Measurements from ENCODE around the gene HCAR2. TPM values are rescaled to one million over a fixed set of nuclear protein-coding genes. Genes with fewer than 3 reads are reported as not detected.

Gene HCAR2
- total and polyA plus RNA-seq, 2 donors (not counting 1 experiment from before 2014, with no cell fraction given), result 0.82 TPM; not detected in 1

DNA sequence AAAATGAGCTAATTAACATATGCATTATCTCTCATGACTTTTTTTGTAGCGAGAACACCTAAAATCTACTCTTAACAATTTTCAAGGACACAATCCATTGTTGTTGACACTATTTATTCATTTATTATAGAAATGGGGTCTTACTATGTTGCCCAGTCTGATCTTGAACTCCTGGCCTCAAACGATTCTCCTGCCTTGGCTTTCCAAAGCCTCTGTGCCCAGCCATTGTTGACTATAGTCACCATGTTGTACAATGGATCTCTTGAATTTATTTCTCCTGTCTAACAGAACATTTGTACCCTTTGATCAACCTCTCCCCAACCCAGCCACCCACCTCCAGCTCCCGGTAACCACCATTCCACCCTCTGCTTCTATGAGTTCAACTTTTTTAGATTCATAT lies 41.2 kb downstream of the HCAR2 start:
- H3K27ac ChIP-seq (ENCODE audit: low read length in 2 of 2), result no peak overlapping the region
- ChIA-PET POLR2A (no interaction called here), CTCF (no interaction called here)
- H4K20me1 ChIP-seq (ENCODE audit: control insufficient read depth, insufficient read depth, low read length, poor library complexity, severe bottlenecking), result no peaks in the 10 kb centered on the region
- no peaks in the 10 kb centered on the region for H3K9me3 ChIP-seq (ENCODE audit: control extremely low read depth in 1 of 3, control insufficient read depth in 2 of 3, insufficient read depth in 1 of 3, low read length in 2 of 3)
- no peak overlapping the region for H3K4me3 Mint-ChIP-seq
- H3K4me2 ChIP-seq (replicated peaks; ENCODE audit: low read depth, low read length, poor library complexity, severe bottlenecking), result no peak overlapping the region
- no peaks in the 10 kb centered on the region for H3K9me3 Mint-ChIP-seq (ENCODE audit: insufficient read depth)
- H2AFZ ChIP-seq (ENCODE audit: insufficient read depth, low read depth, low read length, poor library complexity, severe bottlenecking), result no peak overlapping the region
- H3K27me3 ChIP-seq (replicated peaks in 1 of 4; ENCODE audit: control extremely low read depth in 1 of 4, control insufficient read depth in 3 of 4, insufficient read depth in 4 of 4, low read length in 3 of 4), result no peaks in the 10 kb centered on the region
- no peaks in the 10 kb centered on the region for H3K27me3 Mint-ChIP-seq
- no peak overlapping the region for H3K27ac Mint-ChIP-seq
- no peak for ATAC-seq (ENCODE audit: low read depth)
- DNase-seq, result no peak
- H3K36me3 ChIP-seq (replicated peaks in 1 of 2; ENCODE audit: control extremely low read depth in 1 of 2, control insufficient read depth in 1 of 2, extremely low read depth in 1 of 2, insufficient read depth in 2 of 2, low read length in 1 of 2), result no peaks in the 10 kb centered on the region
- no peaks in the 10 kb centered on the region for H3K4me1 ChIP-seq (ENCODE audit: control insufficient read depth in 2 of 2, insufficient read depth in 2 of 2, low read length in 2 of 2)
- H3K79me2 ChIP-seq (ENCODE audit: control insufficient read depth, insufficient read depth, low read length), result no peaks in the 10 kb centered on the region
- WGBS (ENCODE audit: insufficient coverage), result 100% methylated on average over 1 of the region's 3 CpGs
- intact Hi-C loops (cut with micrococcal nuclease), result no loop called here
- no peak for TF ChIP-seq EZH2 (IDR thresholded peaks at IDR 0.05; ENCODE audit: borderline replicate concordance, insufficient read depth, low read depth, low read length, poor library complexity, severe bottlenecking)
- TF ChIP-seq, protein P1, sequence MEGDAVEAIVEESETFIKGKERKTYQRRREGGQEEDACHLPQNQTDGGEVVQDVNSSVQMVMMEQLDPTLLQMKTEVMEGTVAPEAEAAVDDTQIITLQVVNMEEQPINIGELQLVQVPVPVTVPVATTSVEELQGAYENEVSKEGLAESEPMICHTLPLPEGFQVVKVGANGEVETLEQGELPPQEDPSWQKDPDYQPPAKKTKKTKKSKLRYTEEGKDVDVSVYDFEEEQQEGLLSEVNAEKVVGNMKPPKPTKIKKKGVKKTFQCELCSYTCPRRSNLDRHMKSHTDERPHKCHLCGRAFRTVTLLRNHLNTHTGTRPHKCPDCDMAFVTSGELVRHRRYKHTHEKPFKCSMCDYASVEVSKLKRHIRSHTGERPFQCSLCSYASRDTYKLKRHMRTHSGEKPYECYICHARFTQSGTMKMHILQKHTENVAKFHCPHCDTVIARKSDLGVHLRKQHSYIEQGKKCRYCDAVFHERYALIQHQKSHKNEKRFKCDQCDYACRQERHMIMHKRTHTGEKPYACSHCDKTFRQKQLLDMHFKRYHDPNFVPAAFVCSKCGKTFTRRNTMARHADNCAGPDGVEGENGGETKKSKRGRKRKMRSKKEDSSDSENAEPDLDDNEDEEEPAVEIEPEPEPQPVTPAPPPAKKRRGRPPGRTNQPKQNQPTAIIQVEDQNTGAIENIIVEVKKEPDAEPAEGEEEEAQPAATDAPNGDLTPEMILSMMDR (IDR thresholded peaks at IDR 0.05), result no peak
- no peak overlapping the region for H3K4me3 ChIP-seq (ENCODE audit: control extremely low read depth in 1 of 5, extremely low read depth in 1 of 5, insufficient read depth in 1 of 5, low read depth in 2 of 5, low read length in 4 of 5)
- no peak overlapping the region for H3K9ac ChIP-seq (ENCODE audit: low read length)
- no peaks in the 10 kb centered on the region for H3K4me1 Mint-ChIP-seq

DNA sequence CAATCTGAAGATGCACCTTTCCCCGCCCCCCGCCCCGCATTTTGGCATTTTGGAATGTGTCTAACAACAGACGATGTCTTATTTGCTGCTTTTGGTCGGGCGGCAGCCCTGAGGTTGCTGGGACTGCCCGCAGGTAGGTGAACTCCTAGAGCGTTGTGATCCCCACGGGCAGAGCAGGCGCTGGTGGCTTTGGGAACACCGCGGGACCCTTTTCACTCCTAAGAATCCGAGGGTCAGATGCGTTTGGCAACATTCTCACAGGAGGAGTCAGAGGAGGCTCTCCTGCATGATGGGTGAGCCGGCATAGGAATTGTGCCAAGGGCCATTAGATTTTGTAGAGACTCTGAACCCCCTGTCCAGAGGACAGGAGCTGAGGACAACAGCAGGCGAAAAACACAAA lies 41.9 kb downstream of the HCAR2 start:
- Histone ChIP-seq H3K36me3 (replicated peaks in 1 of 2; ENCODE audit: control extremely low read depth in 1 of 2, control insufficient read depth in 1 of 2, extremely low read depth in 1 of 2, insufficient read depth in 2 of 2, low read length in 1 of 2) (no peaks in the 10 kb centered on the region), H3K27ac (ENCODE audit: low read length in 2 of 2) (no peak overlapping the region), H2AFZ (ENCODE audit: insufficient read depth, low read depth, low read length, poor library complexity, severe bottlenecking) (no peak overlapping the region), H3K4me3 (ENCODE audit: control extremely low read depth in 1 of 5, extremely low read depth in 1 of 5, insufficient read depth in 1 of 5, low read depth in 2 of 5, low read length in 4 of 5) (no peak overlapping the region), H4K20me1 (ENCODE audit: control insufficient read depth, insufficient read depth, low read length, poor library complexity, severe bottlenecking) (no peaks in the 10 kb centered on the region), H3K27me3 (replicated peaks in 1 of 4; ENCODE audit: control extremely low read depth in 1 of 4, control insufficient read depth in 3 of 4, insufficient read depth in 4 of 4, low read length in 3 of 4) (no peaks in the 10 kb centered on the region), H3K4me2 (replicated peaks; ENCODE audit: low read depth, low read length, poor library complexity, severe bottlenecking) (no peak overlapping the region), H3K79me2 (ENCODE audit: control insufficient read depth, insufficient read depth, low read length) (no peaks in the 10 kb centered on the region), H3K9me3 (ENCODE audit: control extremely low read depth in 1 of 3, control insufficient read depth in 2 of 3, insufficient read depth in 1 of 3, low read length in 2 of 3) (no peaks in the 10 kb centered on the region), H3K4me1 (ENCODE audit: control insufficient read depth in 2 of 2, insufficient read depth in 2 of 2, low read length in 2 of 2) (no peaks in the 10 kb centered on the region), H3K9ac (ENCODE audit: low read length) (no peak overlapping the region)
- Mint-ChIP-seq H3K27me3 (no peaks in the 10 kb centered on the region), H3K9me3 (ENCODE audit: insufficient read depth) (no peaks in the 10 kb centered on the region), H3K27ac (no peak overlapping the region), H3K4me1 (no peaks in the 10 kb centered on the region), H3K4me3 (no peak overlapping the region)
- DNase-seq (no peak), ATAC-seq (ENCODE audit: low read depth) (no peak)
- intact Hi-C loops (cut with micrococcal nuclease), result no loop called here
- 92% methylated on average over 14 of the region's 16 CpGs for WGBS (ENCODE audit: insufficient coverage)
- CTCF ChIA-PET, result no interaction called here
- no peak for TF ChIP-seq EZH2 (IDR thresholded peaks at IDR 0.05; ENCODE audit: borderline replicate concordance, insufficient read depth, low read depth, low read length, poor library complexity, severe bottlenecking)
- TF ChIP-seq, protein P1 (IDR thresholded peaks at IDR 0.05), result no peak
- POLR2A ChIA-PET, result no interaction called here
